ENCODE results near the gene LRP10.
"Not testable (repeated sequence)": the region's sequence is repeated elsewhere in the genome, so short reads cannot be mapped to it uniquely, and the experiment has no call there.

Gene LRP10

GRCh38 chr14:22843123-22843925 is 28.2 kb upstream of the LRP10 start:
- DNase-seq (ENCODE audit: low read depth) = no peak

GRCh38 chr14:22844221-22845102 is 27.1 kb upstream of the LRP10 start:
- DNase-seq (ENCODE audit: low read depth) = no peak

- DNase-seq (ENCODE audit: low read depth) = no peak
These were observed 26.5 kb upstream of the LRP10 start for GRCh38 chr14:22845103-22845394.

- DNase-seq (ENCODE audit: low read depth) = no peak
These were observed 25.5 kb upstream of the LRP10 start for GRCh38 chr14:22845821-22846625.

GRCh38 chr14:22846811-22847307 is 24.7 kb upstream of the LRP10 start:
- no peak for DNase-seq (ENCODE audit: low read depth)

- no peak for DNase-seq (ENCODE audit: low read depth)
These were observed 23.7 kb upstream of the LRP10 start for GRCh38 chr14:22847661-22848341.

- no peak for DNase-seq (ENCODE audit: low read depth)
These were observed 23.0 kb upstream of the LRP10 start for GRCh38 chr14:22848351-22849164.

- no peak for DNase-seq (ENCODE audit: low read depth)
These were observed 22.2 kb upstream of the LRP10 start for GRCh38 chr14:22849212-22849819.

- no peak for DNase-seq (ENCODE audit: low read depth)
These were observed 20.4 kb upstream of the LRP10 start for GRCh38 chr14:22850944-22851764.

GRCh38 chr14:22852178-22852577 is 19.4 kb upstream of the LRP10 start:
- not testable (repeated sequence) for DNase-seq (ENCODE audit: low read depth)

GRCh38 chr14:22852599-22852939 is 19.0 kb upstream of the LRP10 start:
- no peak for DNase-seq (ENCODE audit: low read depth)

- peak; percentile 89 for DNase-seq (ENCODE audit: low read depth)
These were observed 18.4 kb upstream of the LRP10 start for GRCh38 chr14:22852940-22853767.

- not testable (repeated sequence) for DNase-seq (ENCODE audit: low read depth)
These were observed 17.2 kb upstream of the LRP10 start for GRCh38 chr14:22854296-22854695.

GRCh38 chr14:22854963-22855724 is 16.4 kb upstream of the LRP10 start:
- DNase-seq (ENCODE audit: low read depth) = no peak

- no peak for DNase-seq (ENCODE audit: low read depth)
These were observed 15.1 kb upstream of the LRP10 start for GRCh38 chr14:22856428-22856827.

- DNase-seq (ENCODE audit: low read depth) = not testable (repeated sequence)
These were observed 11.2 kb upstream of the LRP10 start for GRCh38 chr14:22860377-22860776.

- no peak for DNase-seq (ENCODE audit: low read depth)
These were observed 9.9 kb upstream of the LRP10 start for GRCh38 chr14:22861651-22862050.

- no peak for DNase-seq (ENCODE audit: low read depth)
These were observed 6.6 kb upstream of the LRP10 start for GRCh38 chr14:22864979-22865378.

Data from stimulated activated CD8-positive, alpha-beta memory T cell treated with anti-CD3 and anti-CD28 coated beads, Interleukin-4, amount 100 ng/mL, for 24 hours (primary cell).